IPS DF 6.9 (cell line): ENCODE data around the gene SPOCK1.

Experiments used
- DNase-seq: peaks from one replicate; pipeline ENCODE4 v3.0.0-alpha.2; 2013; ENCODE audit warnings: low read depth, low spot score
- H3K27ac ChIP-seq: one replicate; pipeline ENCODE4 v1.5.1; 2013; ENCODE audit warnings: low read length, control low read depth
- H3K27me3 ChIP-seq: 2 replicates; pipeline ENCODE4 v1.6.1; 2013; ENCODE audit warnings: mild to moderate bottlenecking, low read length; ENCODE audit not compliant: control insufficient read depth, insufficient read depth
- H3K36me3 ChIP-seq: 2 replicates; pipeline ENCODE4 v1.6.1; 2013; ENCODE audit warnings: low read length; ENCODE audit not compliant: control insufficient read depth, insufficient read depth
- H3K4me1 ChIP-seq: 2 replicates; pipeline ENCODE4 v1.6.1; 2013; ENCODE audit warnings: low read length; ENCODE audit not compliant: control insufficient read depth, insufficient read depth
- H3K4me3 ChIP-seq: 2 replicates; pipeline ENCODE4 v1.5.1; 2013; ENCODE audit warnings: mild to moderate bottlenecking, low read length
- H3K9me3 ChIP-seq: 2 replicates; pipeline ENCODE4 v1.6.1; 2013; ENCODE audit warnings: low read length, inconsistent platforms; ENCODE audit not compliant: control insufficient read depth, insufficient read depth
- WGBS: extraction: QIAGEN DNeasy Blood & Tissue Kit; methylation state at CpG from one replicate; pipeline ENCODE4 v1.1.7; 2013; ENCODE audit warnings: mixed read lengths, missing lambda C conversion rate; ENCODE audit not compliant: insufficient read length, insufficient coverage; 5-methylcytosine and 5-hydroxymethylcytosine counted together

SPOCK1 gene

GRCh38 chr5:137368651-137369050 is 130.5 kb downstream of the SPOCK1 start:
- WGBS, result no CpG with 5 or more reads among the region's 6 CpGs
- Histone ChIP-seq H3K9me3 (no peaks in the 10 kb centered on the region), H3K36me3 (no peaks in the 10 kb centered on the region), H3K4me1 (no peaks in the 10 kb centered on the region), H3K27me3 (no peaks in the 10 kb centered on the region), H3K27ac (no peak overlapping the region), H3K4me3 (no peak overlapping the region)
- DNase-seq, result no peak

- no CpG with 5 or more reads among the region's 1 CpG for WGBS
- no peak for DNase-seq
- Histone ChIP-seq H3K27ac (no peak overlapping the region), H3K9me3 (no peaks in the 10 kb centered on the region), H3K36me3 (no peaks in the 10 kb centered on the region), H3K4me3 (no peak overlapping the region), H3K27me3 (no peaks in the 10 kb centered on the region), H3K4me1 (no peaks in the 10 kb centered on the region)
Observed at GRCh38 chr5:137367951-137368350, 131.2 kb downstream of the SPOCK1 start.

GRCh38 chr5:137366526-137366925 is 132.6 kb downstream of the SPOCK1 start:
- Histone ChIP-seq H3K27me3 (no peaks in the 10 kb centered on the region), H3K27ac (no peak overlapping the region), H3K4me1 (no peaks in the 10 kb centered on the region), H3K36me3 (no peaks in the 10 kb centered on the region), H3K4me3 (no peak overlapping the region), H3K9me3 (no peaks in the 10 kb centered on the region)
- no CpG with 5 or more reads among the region's 3 CpGs for WGBS
- no peak for DNase-seq

- Histone ChIP-seq H3K36me3 (no peaks in the 10 kb centered on the region), H3K27ac (no peak overlapping the region), H3K4me3 (no peak overlapping the region), H3K4me1 (no peaks in the 10 kb centered on the region), H3K27me3 (no peaks in the 10 kb centered on the region), H3K9me3 (no peaks in the 10 kb centered on the region)
- no peak for DNase-seq
- WGBS, result no CpG with 5 or more reads among the region's 3 CpGs
Observed at GRCh38 chr5:137365126-137365865, 133.8 kb downstream of the SPOCK1 start.

- DNase-seq, result no peak
- WGBS, result no CpG with 5 or more reads among the region's 2 CpGs
- no peaks in the 10 kb centered on the region for H3K4me1 ChIP-seq
- no peaks in the 10 kb centered on the region for H3K27me3 ChIP-seq
- H3K36me3 ChIP-seq, result no peaks in the 10 kb centered on the region
- no peak overlapping the region for H3K4me3 ChIP-seq
- H3K27ac ChIP-seq, result no peak overlapping the region
- H3K9me3 ChIP-seq, result no peaks in the 10 kb centered on the region
Observed at GRCh38 chr5:137361280-137361679, 137.8 kb downstream of the SPOCK1 start.

GRCh38 chr5:137360607-137361006 is 138.5 kb downstream of the SPOCK1 start:
- Histone ChIP-seq H3K4me3 (no peak overlapping the region), H3K27ac (no peak overlapping the region), H3K36me3 (no peaks in the 10 kb centered on the region), H3K27me3 (no peaks in the 10 kb centered on the region), H3K9me3 (no peaks in the 10 kb centered on the region), H3K4me1 (no peaks in the 10 kb centered on the region)
- DNase-seq, result no peak

GRCh38 chr5:137359941-137360340 is 139.2 kb downstream of the SPOCK1 start:
- Histone ChIP-seq H3K27ac (no peak overlapping the region), H3K27me3 (no peaks in the 10 kb centered on the region), H3K4me3 (no peak overlapping the region), H3K4me1 (no peaks in the 10 kb centered on the region), H3K9me3 (no peaks in the 10 kb centered on the region), H3K36me3 (no peaks in the 10 kb centered on the region)
- DNase-seq, result no peak

- no peaks in the 10 kb centered on the region for H3K27me3 ChIP-seq
- WGBS, result no CpG with 5 or more reads among the region's 3 CpGs
- H3K4me3 ChIP-seq, result no peak overlapping the region
- no peak for DNase-seq
- H3K4me1 ChIP-seq, result no peaks in the 10 kb centered on the region
- no peaks in the 10 kb centered on the region for H3K36me3 ChIP-seq
- H3K27ac ChIP-seq, result no peak overlapping the region
- no peaks in the 10 kb centered on the region for H3K9me3 ChIP-seq
Observed at GRCh38 chr5:137357436-137357835, 141.7 kb downstream of the SPOCK1 start.

- Histone ChIP-seq H3K27ac (no peak overlapping the region), H3K36me3 (no peaks in the 10 kb centered on the region), H3K27me3 (no peaks in the 10 kb centered on the region), H3K9me3 (no peaks in the 10 kb centered on the region), H3K4me3 (no peak overlapping the region), H3K4me1 (no peaks in the 10 kb centered on the region)
- no peak for DNase-seq
- WGBS, result no CpG with 5 or more reads among the region's 4 CpGs
Observed at GRCh38 chr5:137356127-137356526, 143.0 kb downstream of the SPOCK1 start.

GRCh38 chr5:137355708-137356107 is 143.4 kb downstream of the SPOCK1 start:
- WGBS, result no CpG with 5 or more reads among the region's 4 CpGs
- H3K27me3 ChIP-seq, result no peaks in the 10 kb centered on the region

GRCh38 chr5:137352095-137352494 is 147.0 kb downstream of the SPOCK1 start:
- no peaks in the 10 kb centered on the region for H3K36me3 ChIP-seq
- DNase-seq, result no peak
- H3K27ac ChIP-seq, result no peak overlapping the region
- no peaks in the 10 kb centered on the region for H3K9me3 ChIP-seq
- no CpG with 5 or more reads among the region's 5 CpGs for WGBS
- no peaks in the 10 kb centered on the region for H3K4me1 ChIP-seq
- H3K27me3 ChIP-seq, result no peaks in the 10 kb centered on the region
- no peak overlapping the region for H3K4me3 ChIP-seq

More at GRCh38 chr5:137355708-137356107, 143.4 kb downstream of the SPOCK1 start:
- H3K9me3 ChIP-seq, result no peaks in the 10 kb centered on the region
- no peak for DNase-seq
- H3K4me3 ChIP-seq, result no peak overlapping the region
- H3K4me1 ChIP-seq, result no peaks in the 10 kb centered on the region
- H3K27ac ChIP-seq, result no peak overlapping the region
- H3K36me3 ChIP-seq, result no peaks in the 10 kb centered on the region
